Neural crest cell (in vitro differentiated cells): ENCODE measurements around the gene FIGLA. TPM values are rescaled to one million over a fixed set of nuclear protein-coding genes. Genes with fewer than 3 reads are reported as not detected.
"Not testable (repeated sequence)": the region's sequence is repeated elsewhere in the genome, so short reads cannot be mapped to it uniquely, and the experiment has no call there.

Experiments used
- DNase-seq: peaks from one replicate; pipeline ENCODE4 v3.0.0; 2021; ENCODE audit warnings: low read depth, mixed read lengths, low spot score
- H3K27ac Mint-ChIP-seq: one replicate; pipeline ENCODE4 v1.8.0; 2021; ENCODE audit warnings: mild to moderate bottlenecking, mixed read lengths; ENCODE audit not compliant: unreplicated experiment
- H3K27me3 Mint-ChIP-seq: 2 replicates; pipeline ENCODE4 v1.8.0; 2021; ENCODE audit warnings: low read depth, mild to moderate bottlenecking, mixed read lengths
- H3K36me3 Mint-ChIP-seq: 2 replicates; pipeline ENCODE4 v1.8.0; 2021; ENCODE audit warnings: low read depth, mild to moderate bottlenecking, mixed read lengths
- H3K4me1 Mint-ChIP-seq: 2 replicates; pipeline ENCODE4 v1.8.0; 2021; ENCODE audit warnings: mixed read lengths
- H3K4me3 Mint-ChIP-seq: one replicate; pipeline ENCODE4 v1.8.0; 2021; ENCODE audit warnings: mild to moderate bottlenecking, mixed read lengths
- H3K9me3 Mint-ChIP-seq: 2 replicates; pipeline ENCODE4 v1.8.0; 2021; ENCODE audit warnings: mixed read lengths
- total RNA-seq: library from RNA; stranded (reverse); gene quantifications from 2 replicates; pipeline ENCODE4 v1.2.1, GENCODE V29; 2021
- TF ChIP-seq, protein P1 (sequence below): fragments of 200-600 bp; sonication (generic); conservative IDR thresholded peaks from 2 replicates; pipeline ENCODE4 v1.5.0; 2021; ENCODE audit warnings: antibody characterized with exemption, mild to moderate bottlenecking

FIGLA gene
- total RNA-seq, 1 donor from 2014 or later = not detected

DNA sequence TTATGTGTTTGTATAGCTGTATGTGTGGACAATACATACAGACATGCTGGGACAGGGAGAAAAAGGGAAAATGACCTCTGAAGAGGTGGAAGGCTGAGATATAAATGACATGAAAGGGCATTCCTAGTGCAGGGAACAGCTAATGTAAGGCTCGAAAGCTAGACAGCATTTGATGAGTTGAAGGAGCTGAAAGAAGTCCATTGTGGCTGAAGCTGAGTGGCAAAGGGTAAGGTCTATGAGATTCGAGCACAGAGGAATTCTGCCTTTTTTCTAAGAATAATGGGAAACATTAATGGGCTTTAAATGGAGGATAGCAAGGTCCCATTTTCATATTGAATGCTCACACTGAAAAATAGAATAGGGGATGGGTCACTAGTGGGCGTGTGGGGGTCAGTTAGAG lies 46.0 kb downstream of the FIGLA start:
- TF ChIP-seq, protein P1, sequence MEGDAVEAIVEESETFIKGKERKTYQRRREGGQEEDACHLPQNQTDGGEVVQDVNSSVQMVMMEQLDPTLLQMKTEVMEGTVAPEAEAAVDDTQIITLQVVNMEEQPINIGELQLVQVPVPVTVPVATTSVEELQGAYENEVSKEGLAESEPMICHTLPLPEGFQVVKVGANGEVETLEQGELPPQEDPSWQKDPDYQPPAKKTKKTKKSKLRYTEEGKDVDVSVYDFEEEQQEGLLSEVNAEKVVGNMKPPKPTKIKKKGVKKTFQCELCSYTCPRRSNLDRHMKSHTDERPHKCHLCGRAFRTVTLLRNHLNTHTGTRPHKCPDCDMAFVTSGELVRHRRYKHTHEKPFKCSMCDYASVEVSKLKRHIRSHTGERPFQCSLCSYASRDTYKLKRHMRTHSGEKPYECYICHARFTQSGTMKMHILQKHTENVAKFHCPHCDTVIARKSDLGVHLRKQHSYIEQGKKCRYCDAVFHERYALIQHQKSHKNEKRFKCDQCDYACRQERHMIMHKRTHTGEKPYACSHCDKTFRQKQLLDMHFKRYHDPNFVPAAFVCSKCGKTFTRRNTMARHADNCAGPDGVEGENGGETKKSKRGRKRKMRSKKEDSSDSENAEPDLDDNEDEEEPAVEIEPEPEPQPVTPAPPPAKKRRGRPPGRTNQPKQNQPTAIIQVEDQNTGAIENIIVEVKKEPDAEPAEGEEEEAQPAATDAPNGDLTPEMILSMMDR = no peak
- peak overlapping the region; percentile 30 for H3K27ac Mint-ChIP-seq
- peak overlapping the region; percentile 1 for H3K4me3 Mint-ChIP-seq
- H3K4me1 Mint-ChIP-seq = peaks cover 47% of the 10 kb centered on the region
- H3K9me3 Mint-ChIP-seq = peaks cover 4% of the 10 kb centered on the region
- H3K27me3 Mint-ChIP-seq = peaks cover 7% of the 10 kb centered on the region
- H3K36me3 Mint-ChIP-seq = no peaks in the 10 kb centered on the region
- DNase-seq = no peak

- Mint-ChIP-seq H3K27ac (no peak overlapping the region), H3K4me1 (peaks cover 47% of the 10 kb centered on the region), H3K4me3 (no peak overlapping the region), H3K27me3 (peaks cover 10% of the 10 kb centered on the region), H3K9me3 (peaks cover 4% of the 10 kb centered on the region), H3K36me3 (no peaks in the 10 kb centered on the region)
- DNase-seq = no peak
- TF ChIP-seq, protein P1 = no peak
These were observed 46.8 kb downstream of the FIGLA start for GRCh38 chr2:70743677-70744076.

DNA sequence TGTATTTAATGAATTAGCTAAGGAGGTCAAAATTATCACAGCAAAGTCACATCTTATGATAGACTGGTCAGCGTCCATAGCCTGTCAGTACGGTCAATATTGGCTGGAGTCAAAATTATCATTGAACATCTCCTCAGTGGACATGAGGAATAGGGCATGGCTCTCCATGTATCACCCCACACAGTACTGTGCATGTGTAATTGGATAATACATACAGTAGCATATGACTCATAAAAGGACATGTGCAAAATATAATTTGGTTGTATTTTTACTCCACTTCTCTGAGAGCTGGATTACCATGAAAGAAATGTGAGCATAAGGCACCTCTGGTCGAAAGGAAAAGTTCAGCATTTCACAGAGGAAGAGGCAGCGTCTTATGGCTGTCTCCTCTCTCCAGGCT lies 47.4 kb downstream of the FIGLA start:
- no peak overlapping the region for H3K4me3 Mint-ChIP-seq
- no peaks in the 10 kb centered on the region for H3K36me3 Mint-ChIP-seq
- peaks cover 16% of the 10 kb centered on the region for H3K27me3 Mint-ChIP-seq
- peaks cover 4% of the 10 kb centered on the region for H3K9me3 Mint-ChIP-seq
- TF ChIP-seq, protein P1 = no peak
- peaks cover 47% of the 10 kb centered on the region for H3K4me1 Mint-ChIP-seq
- no peak for DNase-seq
- H3K27ac Mint-ChIP-seq = no peak overlapping the region

- peaks cover 33% of the 10 kb centered on the region for H3K4me1 Mint-ChIP-seq
- DNase-seq, H3K4me3 Mint-ChIP-seq: not testable (repeated sequence)
These were observed 51.0 kb downstream of the FIGLA start for GRCh38 chr2:70739492-70739891.

DNA sequence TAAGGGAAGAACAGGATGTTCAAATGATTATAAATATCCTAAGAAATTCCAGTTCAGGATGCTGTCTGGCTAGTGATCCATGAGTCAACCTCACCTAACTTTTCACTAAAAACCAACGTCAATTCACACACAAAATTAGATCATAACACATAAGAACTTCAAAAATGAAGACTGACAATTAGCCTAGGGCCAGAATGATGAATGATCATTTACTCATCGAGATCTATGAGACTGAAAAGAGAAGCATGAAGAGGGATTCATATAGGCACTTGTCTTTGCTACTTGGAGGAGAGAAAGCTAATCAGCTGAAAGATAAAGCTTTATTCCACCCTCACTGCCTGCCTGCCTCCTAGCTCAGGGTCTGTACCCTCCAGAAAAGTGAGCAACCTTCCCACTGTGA lies 52.3 kb downstream of the FIGLA start:
- peaks cover 37% of the 10 kb centered on the region for H3K27me3 Mint-ChIP-seq
- TF ChIP-seq, protein P1 = no peak
- no peak overlapping the region for H3K27ac Mint-ChIP-seq
- peaks cover 2% of the 10 kb centered on the region for H3K36me3 Mint-ChIP-seq
- H3K4me1 Mint-ChIP-seq = peaks cover 35% of the 10 kb centered on the region
- H3K4me3 Mint-ChIP-seq = no peak overlapping the region
- DNase-seq = no peak
- H3K9me3 Mint-ChIP-seq = no peaks in the 10 kb centered on the region

More at GRCh38 chr2:70739492-70739891, 51.0 kb downstream of the FIGLA start:
- not testable (repeated sequence) for H3K27ac Mint-ChIP-seq, H3K9me3 Mint-ChIP-seq, H3K36me3 Mint-ChIP-seq
- peaks cover 30% of the 10 kb centered on the region for H3K27me3 Mint-ChIP-seq

DNA sequence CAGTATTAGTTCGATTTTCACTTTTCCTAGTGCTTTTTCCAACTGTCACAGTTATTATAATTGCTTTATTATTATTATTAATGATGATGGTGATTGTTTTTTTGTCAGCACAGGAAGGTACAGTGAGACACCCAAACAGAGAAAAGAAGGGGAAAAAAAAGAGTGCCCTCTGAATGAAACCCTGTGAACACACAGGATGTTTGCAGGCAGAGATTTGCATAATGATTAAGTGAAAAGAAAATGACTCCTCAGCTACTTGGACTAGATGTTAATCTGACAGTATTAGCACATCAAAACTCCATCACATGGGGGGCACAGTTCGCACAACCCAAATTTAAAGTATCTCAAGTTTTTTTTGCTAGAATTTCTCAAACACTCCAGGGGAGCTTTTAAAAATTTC lies 55.4 kb downstream of the FIGLA start:
- DNase-seq = no peak
- H3K4me3 Mint-ChIP-seq = no peak overlapping the region
- H3K27me3 Mint-ChIP-seq = peaks cover 60% of the 10 kb centered on the region
- H3K4me1 Mint-ChIP-seq = peaks cover 39% of the 10 kb centered on the region
- no peak overlapping the region for H3K27ac Mint-ChIP-seq
- peaks cover 2% of the 10 kb centered on the region for H3K36me3 Mint-ChIP-seq
- H3K9me3 Mint-ChIP-seq = no peaks in the 10 kb centered on the region
- TF ChIP-seq, protein P1 = no peak
